Subcutaneous adipose tissue (tissue), 4 donors: Measurements from ENCODE around the gene C1orf174. TPM values are rescaled to one million over a fixed set of nuclear protein-coding genes. Genes with fewer than 3 reads are reported as not detected.

Source experiments
- CTCF ChIP-seq: fragments of 450-650 bp; IDR thresholded peaks from one replicate; pipeline ENCODE4 v1.5.1; 2016; ENCODE audit warnings: low read depth, mild to moderate bottlenecking, control low read depth, antibody characterized with exemption, moderate library complexity
- total RNA-seq, 4 donors: library from RNA; depleted of rRNA; stranded (reverse); fragments of >200 nt; gene quantifications; one replicate each; pipeline ENCODE4 v1.1.0, GENCODE V29; 2016

C1orf174 gene
- total RNA-seq, 4 donors from 2014 or later = 17.0 to 21.4 (median 18.0) TPM

GRCh38 chr1:3858231-3858981 lies 41.7 kb downstream of the C1orf174 start:
- TF ChIP-seq CTCF = no peak

GRCh38 chr1:3857791-3858129 lies 42.3 kb downstream of the C1orf174 start:
- TF ChIP-seq CTCF = no peak

GRCh38 chr1:3856923-3857790 lies 42.9 kb downstream of the C1orf174 start, which contains the start of the genes CEP104 and DFFB:
Gene CEP104, minus strand, starts transcription at chr1:3857211. Its CDS starts 4,804 bp downstream, at chr1:3852407.
Gene DFFB, plus strand, starts transcription at chr1:3857476. Its CDS starts 128 bp downstream, at chr1:3857604.
- TF ChIP-seq CTCF = no peak

GRCh38 chr1:3852711-3853485 lies 47.2 kb downstream of the C1orf174 start:
- TF ChIP-seq CTCF = no peak

DNA sequence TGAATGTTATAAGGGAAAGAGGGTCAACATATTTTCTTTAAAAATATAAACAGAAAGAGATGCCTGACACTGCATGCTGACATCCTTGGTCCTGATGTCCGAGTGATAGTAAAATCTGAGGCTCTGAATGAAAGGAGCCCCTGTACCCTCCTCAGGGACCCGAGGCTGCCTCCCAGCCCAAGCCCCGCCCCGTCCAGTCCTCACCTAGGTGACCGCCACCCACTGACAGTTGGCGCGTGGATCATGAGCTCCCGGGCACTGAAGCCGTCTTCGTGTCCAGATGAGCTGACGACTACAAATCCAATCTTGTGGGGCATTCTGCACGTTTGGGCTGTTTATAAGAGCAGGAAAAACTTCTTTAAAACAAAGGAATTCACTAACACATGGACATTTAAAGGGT lies 48.0 kb downstream of the C1orf174 start:
- TF ChIP-seq CTCF = no peak

- TF ChIP-seq CTCF = no peak
These were observed 48.8 kb downstream of the C1orf174 start for GRCh38 chr1:3851292-3851691.
